ENCODE results near the gene BBS1.
"Not testable (repeated sequence)": the region's sequence is repeated elsewhere in the genome, so short reads cannot be mapped to it uniquely, and the experiment has no call there.

The BBS1 gene

DNA sequence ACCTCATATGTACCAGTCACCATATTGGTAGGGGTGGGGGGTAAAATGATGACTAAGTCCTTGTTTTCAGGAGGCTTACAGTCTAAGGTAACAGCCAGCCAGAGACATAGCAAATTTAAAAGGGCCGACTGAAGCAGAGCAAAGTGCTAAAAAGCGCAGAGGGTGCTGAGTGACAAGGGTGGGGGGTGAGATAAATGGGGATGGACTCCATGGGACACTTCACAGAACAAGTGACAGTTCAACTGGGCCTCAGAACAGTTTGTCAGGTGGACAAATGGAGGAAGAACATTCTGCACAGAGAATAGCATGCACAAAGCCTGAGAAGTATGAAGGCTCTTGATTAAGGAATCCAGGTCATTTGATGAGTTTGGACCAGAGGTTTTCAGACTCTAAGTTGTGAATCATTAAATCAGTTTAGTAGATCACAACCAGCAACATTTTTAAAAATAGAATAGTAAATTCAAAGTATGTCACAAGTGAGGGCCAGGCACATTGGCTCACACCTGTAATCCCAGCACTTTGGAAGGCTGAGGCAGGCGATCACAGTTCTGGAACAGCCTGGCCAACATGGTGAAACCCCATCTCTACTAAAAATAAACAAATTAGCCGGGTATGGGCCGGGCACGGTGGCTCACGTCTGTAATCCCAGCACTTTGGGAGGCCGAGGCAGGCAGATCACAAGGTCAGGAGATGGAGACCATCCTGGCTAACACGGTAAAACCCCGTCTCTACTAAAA lies 14.0 kb downstream of the BBS1 start:
- no peak for DNase-seq (ENCODE audit: low read depth in 1 of 2, low spot score in 1 of 2)

DNA sequence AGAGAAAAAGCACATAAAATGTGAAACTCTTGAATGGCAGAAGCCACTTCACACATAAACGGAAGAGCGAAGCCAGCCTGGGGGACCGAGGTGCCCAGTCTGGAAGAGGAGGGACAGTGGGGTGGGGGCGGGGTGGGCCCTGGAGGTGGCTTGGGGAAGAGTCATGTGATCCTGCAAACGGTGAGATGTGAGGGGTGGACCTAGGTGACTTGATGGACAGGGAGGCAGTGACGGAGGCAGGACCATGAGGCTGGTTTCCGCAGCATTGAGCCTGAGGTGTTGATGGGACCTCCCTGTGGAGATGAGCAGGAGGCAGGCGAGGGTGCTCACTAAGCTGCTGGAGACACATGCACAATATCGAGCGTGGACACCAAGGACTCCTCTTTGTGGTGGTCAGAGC lies 18.6 kb downstream of the BBS1 start:
- no peak for DNase-seq (ENCODE audit: low read depth in 1 of 2, low spot score in 1 of 2)

DNA sequence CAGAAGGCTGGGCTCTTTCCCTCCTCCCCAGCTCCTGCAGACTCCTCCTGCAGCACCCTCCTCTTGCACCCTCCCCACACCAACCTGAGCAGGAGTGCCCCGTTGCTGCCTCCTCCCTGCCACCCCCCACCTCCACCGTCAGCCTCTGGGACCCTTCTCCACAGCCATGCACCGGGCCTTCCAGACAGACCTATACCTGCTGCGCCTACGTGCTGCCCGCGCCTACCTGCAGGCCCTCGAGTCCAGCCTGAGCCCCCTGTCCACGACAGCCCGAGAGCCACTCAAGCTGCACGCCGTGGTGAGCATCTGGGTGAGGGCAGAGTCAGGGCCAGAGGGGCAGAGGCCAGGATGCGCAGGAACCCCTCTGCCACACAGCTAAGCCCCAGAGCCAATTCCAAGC lies 19.2 kb downstream of the BBS1 start:
- no peak for DNase-seq (ENCODE audit: low read depth in 1 of 2, low spot score in 1 of 2)

DNA sequence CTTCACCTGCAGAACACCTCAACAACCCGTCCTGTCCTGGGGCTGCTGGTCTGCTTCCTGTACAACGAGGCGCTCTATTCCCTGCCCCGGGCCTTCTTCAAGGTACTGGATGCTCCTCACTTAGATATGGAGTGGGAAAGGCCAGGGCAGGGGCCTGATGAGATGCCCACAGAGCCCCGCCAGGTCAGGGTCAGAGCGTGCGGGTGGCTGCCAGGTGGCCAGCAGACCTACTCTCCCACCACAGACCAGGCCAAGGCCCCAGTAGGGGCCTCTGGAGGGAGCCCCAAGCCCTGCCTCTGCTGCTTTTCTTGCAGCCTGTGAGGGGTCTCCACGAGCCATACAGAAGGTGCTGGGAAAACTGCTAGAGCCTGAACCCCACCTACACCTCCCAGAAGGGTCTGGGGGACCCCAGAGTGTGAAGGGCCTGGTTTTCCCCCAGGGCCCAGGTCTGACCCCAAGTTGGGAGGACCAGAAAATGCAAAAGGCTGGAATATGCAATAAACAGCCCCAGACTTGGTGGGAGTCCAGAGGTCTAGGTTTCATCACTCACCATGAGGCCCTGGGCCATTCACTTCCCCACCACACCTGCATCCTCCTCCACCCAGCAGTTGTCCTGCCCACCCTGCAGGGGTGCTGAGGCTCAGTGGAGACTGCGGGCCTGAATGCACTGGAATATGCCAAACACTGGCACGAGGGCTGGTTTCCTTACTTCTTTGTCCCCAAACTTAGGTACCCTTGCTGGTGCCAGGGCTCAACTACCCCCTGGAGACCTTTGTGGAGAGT lies 20.7 kb downstream of the BBS1 start:
- no peak for DNase-seq (ENCODE audit: low read depth in 1 of 2, low spot score in 1 of 2)

- DNase-seq (ENCODE audit: low read depth in 1 of 2, low spot score in 1 of 2): no peak
Measured at GRCh38 chr11:66531841-66532240, 21.4 kb downstream of the BBS1 start.

- no peak for DNase-seq (ENCODE audit: low read depth in 1 of 2, low spot score in 1 of 2)
Measured at GRCh38 chr11:66532784-66533183, 22.3 kb downstream of the BBS1 start.

DNA sequence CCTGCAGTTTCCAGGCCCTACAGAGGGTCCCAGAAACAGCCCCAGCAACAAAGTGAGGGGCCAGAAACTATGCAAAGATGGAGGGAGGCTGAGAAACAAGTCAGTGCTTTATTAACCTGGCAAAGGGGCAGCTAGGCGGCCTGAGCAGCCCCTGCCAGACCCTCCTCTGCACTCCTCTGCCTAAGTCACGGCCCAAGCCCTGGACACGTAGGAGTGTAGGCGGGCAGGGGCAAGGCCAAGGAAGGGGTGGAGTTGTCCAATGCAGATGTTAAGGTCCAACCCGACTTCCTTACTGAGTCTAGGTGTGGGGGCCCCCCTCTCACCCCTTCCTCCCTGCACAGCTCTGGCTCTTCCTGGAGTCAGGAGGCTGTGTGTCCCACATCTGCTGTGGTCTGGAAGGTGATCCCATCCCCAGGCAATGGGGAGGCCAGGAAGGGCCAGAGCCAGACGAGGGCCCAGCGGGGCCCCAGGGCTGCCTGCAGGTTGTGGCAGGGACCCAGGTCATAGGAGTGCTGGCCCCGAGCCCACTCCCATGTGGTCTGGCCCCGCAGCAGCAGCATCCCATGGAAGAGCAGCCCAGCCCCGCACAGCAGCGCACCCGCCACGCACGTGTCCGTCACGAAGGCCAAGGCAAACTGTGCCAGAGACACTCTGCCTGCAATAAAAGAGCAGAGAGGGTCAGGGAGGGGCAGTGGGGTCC lies 28.9 kb downstream of the BBS1 start:
- DNase-seq (ENCODE audit: low read depth in 1 of 2, low spot score in 1 of 2): no peak

DNA sequence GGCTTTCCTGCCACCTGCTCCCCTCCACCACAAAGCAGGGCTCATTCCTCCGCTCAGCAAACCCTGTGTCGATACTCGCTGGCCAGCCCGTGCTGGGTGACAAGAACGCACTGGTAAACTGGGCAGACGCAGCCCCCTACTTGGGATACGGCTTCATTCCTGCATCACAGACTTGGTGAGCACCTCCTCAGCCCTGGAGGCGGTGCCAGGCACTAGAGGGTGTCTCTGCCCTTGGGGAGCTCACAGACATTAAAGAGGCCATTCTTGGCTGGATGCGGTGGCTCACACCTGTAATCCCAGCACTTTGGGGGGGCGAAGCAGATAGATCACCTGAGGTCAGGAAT lies 29.4 kb downstream of the BBS1 start:
- DNase-seq (ENCODE audit: low read depth in 1 of 2, low spot score in 1 of 2): no peak

- DNase-seq (ENCODE audit: low read depth in 1 of 2, low spot score in 1 of 2): not testable (repeated sequence)
Measured at GRCh38 chr11:66540598-66540997, 30.2 kb downstream of the BBS1 start.

- no peak for DNase-seq (ENCODE audit: low read depth in 1 of 2, low spot score in 1 of 2)
Measured at GRCh38 chr11:66541892-66542291, 31.5 kb downstream of the BBS1 start.

GRCh38 chr11:66542362-66542761 lies 31.9 kb downstream of the BBS1 start:
- no peak for DNase-seq (ENCODE audit: low read depth in 1 of 2, low spot score in 1 of 2)

GRCh38 chr11:66543263-66544107 lies 33.0 kb downstream of the BBS1 start:
- peak; percentile 22 to 39 for DNase-seq (ENCODE audit: low read depth in 1 of 2, low spot score in 1 of 2)

- DNase-seq (ENCODE audit: low read depth in 1 of 2, low spot score in 1 of 2): not testable (repeated sequence)
Measured at GRCh38 chr11:66544952-66545351, 34.5 kb downstream of the BBS1 start.

DNA sequence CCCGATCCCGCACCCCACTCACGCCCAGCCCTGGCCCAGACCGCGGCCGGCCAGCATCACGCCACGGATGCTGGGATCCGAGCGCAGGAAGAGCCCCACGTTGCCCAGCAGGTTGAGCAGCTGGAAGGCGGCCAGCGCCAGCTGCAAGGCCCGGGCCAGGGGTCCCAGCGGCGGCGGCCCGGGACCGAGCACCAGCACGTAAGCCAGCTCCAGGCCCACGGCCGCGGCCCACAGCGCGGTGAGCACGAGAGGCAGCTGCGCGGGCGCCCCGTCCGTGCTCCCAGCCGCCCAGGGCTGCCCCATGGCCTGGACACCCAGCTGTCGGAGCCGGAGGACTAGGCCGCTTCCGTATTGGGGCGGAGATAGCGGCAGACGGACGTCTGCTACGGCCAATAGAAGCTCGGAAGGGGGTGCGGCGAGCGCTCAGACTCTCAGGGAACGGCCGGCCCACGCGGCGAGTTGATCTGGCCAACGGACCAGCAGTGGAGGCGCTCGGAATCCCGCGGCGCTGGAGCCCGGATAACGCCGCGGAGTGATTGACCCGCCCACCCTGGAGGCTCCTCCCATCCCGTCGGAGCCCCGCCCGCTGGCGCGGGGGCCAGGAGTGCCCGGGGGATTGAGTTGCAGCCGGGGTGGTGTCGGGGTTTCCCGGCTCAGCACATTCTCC lies 35.4 kb downstream of the BBS1 start, which contains the start of gene ZDHHC24:
TSS of gene ZDHHC24 (minus strand) at position 348 of the 667 bp plus-strand sequence. CDS start at position 303, 45 bp downstream.
- peak; percentile 66 to 77 for DNase-seq (ENCODE audit: low read depth in 1 of 2, low spot score in 1 of 2)

DNA sequence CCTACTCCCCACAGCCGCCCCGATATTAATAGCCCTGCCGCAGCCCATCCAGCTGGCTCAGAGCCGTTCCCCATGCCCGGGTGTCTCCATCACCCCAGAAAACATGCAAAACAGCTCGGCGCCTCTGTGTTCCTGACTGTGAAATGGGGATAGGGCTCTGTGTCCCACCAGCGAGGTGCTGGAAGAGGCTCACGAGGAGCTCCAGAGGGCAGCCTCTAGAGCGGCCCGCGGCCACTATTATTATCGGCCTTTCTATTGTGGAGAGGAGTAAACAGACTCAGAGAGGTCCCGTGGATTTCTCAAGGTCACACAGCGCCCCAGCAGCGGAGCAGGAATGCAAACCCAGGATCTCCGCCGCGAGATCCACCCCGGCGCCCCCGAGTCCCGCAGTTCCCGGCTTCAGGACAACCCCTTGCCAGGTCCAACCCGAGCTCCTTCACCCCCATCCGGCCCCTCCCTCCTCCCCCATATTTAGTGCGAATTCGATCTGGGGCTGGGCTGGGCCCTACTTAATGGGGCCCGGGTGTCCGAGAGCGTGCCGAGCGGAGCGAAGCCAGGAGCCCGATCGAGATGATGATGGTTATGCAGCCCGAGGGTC lies 36.0 kb downstream of the BBS1 start, which contains the start of gene ACTN3:
TSS of gene ACTN3 (plus strand) at position 536 of the 598 bp plus-strand sequence. CDS start at position 571, 35 bp downstream.
- DNase-seq (ENCODE audit: low read depth in 1 of 2, low spot score in 1 of 2): no peak

GRCh38 chr11:66546966-66547661 lies 36.7 kb downstream of the BBS1 start:
- DNase-seq (ENCODE audit: low read depth in 1 of 2, low spot score in 1 of 2): no peak

- no peak for DNase-seq (ENCODE audit: low read depth in 1 of 2, low spot score in 1 of 2)
Measured at GRCh38 chr11:66547662-66548009, 37.2 kb downstream of the BBS1 start.

DNA sequence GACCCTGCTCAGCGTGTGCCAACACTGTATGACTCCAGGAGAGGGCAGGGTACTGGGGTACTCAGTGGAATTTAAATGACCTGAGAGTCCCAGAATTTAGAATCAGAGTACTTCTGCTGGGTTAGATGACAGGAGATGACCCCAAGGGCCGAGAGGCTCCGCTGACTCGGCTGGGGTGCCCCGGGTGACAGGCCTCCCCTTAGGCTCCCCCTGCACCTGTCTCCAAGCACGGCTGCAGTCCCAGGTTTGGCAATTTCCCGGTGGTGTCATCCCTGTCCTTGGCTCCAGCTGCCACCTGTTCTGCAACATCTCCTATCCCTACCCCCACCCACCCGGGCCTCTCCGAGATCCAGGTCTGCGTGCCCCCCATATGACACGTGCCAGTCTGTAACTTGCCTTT lies 37.6 kb downstream of the BBS1 start:
- DNase-seq (ENCODE audit: low read depth in 1 of 2, low spot score in 1 of 2): no peak
